GM19463 (cell line): ENCODE data around the gene SBNO2.
"Not testable (repeated sequence)": the region's sequence is repeated elsewhere in the genome, so short reads cannot be mapped to it uniquely, and the experiment has no call there.

ENCODE experiments used
- ATAC-seq: cut with Tn5 transposase; IDR thresholded peaks from one replicate; pipeline ENCODE4 v1.9.1; 2021; ENCODE audit warnings: mild to moderate bottlenecking, moderate library complexity; ENCODE audit not compliant: unreplicated experiment

Gene SBNO2

DNA sequence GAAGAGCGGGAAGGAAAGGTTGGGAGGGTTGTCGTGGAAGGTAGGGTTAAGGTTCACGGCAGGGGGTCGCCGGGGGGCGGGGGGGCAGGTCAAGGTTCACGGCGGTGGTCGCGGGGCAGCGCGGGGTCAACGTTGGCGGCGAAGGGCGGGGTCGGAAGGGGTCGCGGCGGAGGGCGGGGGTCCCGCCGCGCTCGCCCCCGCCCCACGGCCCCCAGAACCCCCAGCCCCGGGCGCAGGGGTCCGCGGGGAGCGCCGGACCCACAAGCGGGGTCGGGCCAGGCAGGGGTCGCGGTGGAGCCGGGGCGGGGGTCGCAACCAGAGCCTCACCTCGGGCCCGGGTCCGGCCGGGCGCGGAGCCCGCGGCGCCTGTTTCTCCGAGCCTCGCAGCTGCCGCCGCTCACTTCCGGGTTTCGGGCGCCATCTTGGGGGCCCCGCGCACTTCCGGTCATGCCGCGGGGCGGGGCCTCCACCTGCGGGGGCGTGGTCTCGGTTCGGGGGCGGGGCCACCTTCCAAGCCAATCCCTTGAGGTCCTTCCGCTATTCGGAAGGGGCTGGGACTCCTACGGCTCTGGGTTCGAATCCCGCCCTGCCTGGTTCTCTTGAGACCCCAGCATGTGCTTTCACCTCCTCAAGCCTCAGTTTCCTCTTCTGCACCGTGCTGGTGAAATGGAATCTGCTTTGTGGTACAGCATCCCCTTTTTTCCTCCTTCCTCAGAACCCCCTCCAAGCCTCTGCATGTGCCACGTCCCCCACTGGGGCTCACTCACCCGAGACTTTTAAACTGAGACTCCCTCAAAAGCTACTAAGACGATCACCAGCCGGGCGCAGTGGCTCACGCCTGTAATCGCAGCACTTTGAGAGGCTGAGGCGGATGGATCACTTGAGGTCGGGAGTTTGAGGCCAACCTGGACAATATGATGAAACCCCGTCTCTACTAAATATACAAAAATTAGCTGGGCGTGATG is at the start of gene SBNO2:
TSS of gene SBNO2 (minus strand) at position 424 of the 965 bp plus-strand sequence. CDS start 19,992 bp downstream, outside the sequence.
- no peak for ATAC-seq

DNA sequence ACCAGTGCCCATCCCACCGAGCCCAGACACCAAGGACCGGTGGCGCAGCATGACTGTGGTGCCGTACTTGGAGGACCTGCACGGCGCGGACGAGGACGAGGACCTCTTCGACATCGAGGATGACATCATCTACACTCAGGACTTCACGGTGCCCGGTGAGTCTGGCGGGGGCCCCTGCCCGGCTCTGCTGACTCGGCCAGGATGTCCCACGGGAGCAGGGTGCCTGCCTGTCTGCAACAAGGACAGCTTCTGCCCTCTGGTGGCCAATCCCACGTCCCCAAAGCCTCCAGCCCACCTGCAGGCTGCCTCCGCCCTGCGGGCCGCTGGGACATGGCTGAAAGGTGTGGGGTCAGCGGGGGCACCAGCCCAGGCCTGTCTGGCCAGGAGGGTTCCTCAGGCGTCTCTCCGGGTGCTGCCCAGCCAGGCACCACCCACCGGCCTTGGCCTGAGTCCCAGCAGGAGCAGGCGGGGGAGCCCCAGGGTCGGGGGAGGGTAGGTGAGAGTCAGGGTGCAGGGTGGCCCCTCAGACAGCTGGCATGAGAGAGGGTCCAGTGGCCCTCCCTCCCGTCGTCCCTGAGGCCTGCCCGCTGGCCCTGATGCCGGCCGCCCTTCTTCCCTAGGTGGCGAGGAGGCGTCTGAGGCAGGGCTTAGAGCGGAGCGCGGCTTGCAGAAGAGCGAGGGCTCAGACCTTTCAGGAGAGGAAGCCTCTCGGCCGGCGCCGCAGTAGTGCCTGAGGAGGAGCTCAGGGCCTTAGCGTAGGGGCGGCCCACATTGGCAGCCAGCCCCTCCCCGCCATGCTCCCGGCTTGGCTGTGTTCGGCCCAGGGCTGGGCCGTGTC is 49.2 kb upstream of the SBNO2 start:
- ATAC-seq, result no peak

- no peak for ATAC-seq
Observed at GRCh38 chr19:1222394-1222793, 48.3 kb upstream of the SBNO2 start.

DNA sequence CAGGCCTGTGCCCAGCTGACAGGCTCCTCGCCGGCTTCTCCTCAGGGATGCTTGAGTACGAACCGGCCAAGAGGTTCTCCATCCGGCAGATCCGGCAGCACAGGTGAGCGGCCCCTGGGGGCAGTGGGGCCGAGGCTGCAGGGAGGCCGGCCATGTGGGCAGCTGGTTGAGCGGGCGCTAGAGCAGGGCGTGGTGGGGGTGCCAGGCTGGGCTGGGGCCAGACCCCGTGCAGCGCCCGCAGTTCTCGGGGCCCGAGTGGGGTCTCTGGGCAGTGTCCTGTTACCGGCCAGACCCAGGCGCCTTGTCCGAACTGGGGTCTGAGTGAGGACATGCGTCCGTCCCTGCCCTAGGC is 47.8 kb upstream of the SBNO2 start:
- ATAC-seq, result no peak

- ATAC-seq, result no peak
Observed at GRCh38 chr19:1220976-1221903, 47.2 kb upstream of the SBNO2 start.

- no peak for ATAC-seq
Observed at GRCh38 chr19:1220477-1220930, 46.4 kb upstream of the SBNO2 start.

DNA sequence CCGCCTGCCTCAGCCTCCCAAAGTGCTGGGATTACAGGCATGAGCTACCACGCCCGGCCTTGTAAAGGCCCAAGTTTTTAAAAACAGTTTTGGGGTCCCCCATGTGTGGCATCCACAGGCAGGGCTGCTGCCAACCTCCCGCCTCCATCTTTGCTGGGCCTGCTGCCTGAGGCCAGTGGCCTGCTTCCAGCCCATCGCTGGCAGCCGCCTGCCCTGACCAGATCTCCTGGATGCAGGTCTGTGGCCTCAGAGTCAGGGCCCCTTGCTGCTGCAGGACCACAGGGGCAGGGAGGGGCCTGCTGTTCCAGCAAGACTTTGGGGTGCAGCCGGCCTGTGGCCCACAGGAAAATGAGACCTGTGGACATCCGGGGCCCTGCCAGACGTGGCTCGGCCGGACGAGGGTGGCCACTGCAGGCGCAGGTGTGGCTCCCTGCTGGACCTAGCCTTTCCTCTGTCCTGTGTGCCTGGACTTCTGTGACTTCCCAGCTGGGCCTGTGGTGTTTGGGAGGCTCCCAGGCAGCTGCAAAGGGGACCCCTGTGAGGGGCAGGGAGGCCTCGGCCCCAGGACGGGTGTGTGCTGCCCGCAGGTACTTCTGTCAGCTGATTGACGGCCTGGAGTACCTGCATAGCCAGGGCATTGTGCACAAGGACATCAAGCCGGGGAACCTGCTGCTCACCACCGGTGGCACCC is 45.9 kb upstream of the SBNO2 start:
- ATAC-seq, result no peak

- no peak for ATAC-seq
Observed at GRCh38 chr19:1218751-1219567, 44.9 kb upstream of the SBNO2 start.

DNA sequence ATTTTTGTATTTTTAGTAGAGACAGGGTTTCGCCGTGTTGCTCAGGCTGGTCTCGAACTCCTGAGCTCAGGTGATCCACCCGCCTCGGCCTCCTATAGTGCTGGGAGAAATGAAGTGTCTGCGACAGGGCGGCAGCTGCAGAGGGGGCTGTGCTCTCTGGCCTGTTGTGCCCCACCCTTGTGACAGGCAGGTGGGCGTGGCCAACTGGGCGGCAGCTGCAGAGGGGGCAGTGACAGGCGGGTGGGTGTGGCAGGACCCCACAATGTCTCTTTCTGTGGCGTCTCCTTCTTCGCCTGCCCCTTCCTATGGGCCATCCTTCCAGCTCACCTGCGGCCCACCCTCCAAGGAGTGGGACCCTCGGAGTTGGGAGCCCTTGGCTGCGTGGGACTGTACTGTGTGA is 43.3 kb upstream of the SBNO2 start:
- no peak for ATAC-seq

- no peak for ATAC-seq
Observed at GRCh38 chr19:1216756-1217155, 42.7 kb upstream of the SBNO2 start.

DNA sequence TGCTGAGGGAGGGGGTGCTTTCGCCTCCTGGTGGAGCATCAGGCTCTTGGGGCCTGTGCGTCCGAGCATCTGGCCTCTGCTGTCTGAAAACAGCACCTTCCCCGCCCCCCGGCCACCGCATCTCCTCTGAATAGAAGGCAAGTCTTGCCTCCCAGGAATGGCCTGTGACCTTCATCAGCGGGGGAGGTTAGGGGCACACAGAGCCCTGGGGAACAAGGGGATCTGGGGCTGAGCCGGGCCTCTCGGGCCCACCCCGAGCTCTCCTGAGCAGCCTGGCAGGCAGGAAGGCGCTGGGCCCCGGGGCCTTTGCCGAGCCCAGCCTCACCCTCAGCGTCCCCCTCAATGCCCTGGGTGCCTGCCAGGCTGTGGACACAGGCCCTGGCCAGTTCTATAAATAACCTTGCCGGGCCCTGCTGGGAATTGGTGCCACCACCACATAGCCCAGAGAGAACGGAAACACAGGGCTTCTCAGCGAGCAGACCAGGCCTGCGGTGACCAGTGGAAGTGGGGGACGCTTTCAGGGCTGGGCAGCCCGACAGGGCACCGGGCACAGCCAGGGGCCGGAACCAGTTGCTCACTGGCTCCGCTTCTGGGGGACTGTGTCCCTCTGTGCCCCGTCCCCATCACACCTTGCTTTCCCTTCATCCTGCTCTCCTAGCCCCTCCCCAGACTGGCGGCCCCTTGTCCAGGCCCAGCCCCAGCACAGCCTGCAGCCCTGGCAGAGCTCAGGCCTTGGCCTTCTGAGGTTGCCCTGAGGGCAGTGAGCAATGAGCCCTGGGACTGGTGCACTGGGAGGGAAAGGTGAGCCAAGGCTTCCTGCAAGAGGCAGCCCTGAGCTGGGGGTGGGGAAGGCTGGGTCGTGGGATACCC is 41.0 kb upstream of the SBNO2 start:
- ATAC-seq, result no peak

DNA sequence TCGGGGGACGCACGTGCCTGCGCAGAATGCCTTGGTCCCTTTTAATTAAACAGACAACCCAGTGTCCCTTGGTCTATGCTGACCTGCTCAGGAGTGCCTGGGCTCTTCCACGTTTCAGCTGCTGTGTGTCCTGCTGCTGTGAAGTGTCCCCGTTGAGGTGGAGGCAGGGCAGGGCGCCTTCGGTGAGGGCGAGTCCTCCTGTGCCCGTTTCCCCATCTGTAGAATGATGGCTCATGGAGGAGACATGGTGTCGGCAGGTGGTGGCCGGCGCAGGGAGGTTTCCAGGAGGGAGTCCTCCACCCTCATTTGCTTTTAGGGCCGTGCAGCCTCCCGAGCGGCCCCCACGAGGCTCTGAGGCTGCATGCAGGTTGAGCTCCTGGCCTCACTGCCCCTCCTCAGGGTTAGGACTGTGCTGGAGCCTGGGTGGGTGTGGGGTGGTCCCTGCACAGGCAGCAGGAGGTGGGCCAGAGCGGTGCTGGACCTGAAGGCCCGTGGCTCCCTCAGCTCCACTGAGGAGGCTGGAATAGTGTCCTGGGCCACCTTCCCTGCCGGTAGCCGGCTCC is 40.3 kb upstream of the SBNO2 start:
- ATAC-seq, result no peak

- ATAC-seq, result no peak
Observed at GRCh38 chr19:1213391-1214286, 39.6 kb upstream of the SBNO2 start.

DNA sequence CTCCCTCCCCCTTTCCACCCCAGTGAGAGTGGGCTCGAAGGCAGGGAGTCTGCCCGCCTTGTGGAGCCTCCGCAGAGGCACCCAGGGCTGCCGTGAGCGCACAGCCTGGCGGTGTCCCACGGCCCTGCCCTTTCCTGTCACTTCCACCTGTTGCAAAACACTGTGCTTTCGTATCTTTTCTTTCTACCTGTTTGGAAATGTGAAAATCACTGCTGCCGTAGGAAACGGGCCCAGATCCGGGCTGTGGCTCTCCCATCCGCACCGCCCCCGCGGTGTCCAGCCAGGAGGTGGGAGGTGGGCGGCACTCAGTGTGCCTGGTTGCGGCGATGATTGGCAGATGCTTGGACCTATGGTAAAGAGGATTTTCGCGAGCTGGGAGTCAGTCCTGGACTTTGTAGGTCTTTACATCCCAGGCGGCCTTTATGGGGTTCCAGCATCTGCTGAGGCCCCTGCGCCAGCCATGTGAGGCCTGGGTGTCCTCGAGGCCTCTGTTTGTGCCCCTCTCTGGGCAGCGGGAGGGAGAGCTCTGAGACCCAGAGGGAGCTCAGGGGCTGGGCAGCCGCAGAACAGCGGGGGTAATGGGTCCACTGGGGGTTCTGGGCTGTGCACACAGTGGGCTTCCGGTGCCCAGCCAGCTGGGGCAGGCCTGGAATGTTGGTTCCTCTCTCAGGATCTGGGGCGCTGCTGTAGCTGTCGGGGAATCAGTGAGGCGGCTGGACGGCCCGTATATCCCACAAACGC is 37.6 kb upstream of the SBNO2 start:
- no peak for ATAC-seq

- no peak for ATAC-seq
Observed at GRCh38 chr19:1210227-1210538, 36.1 kb upstream of the SBNO2 start.

DNA sequence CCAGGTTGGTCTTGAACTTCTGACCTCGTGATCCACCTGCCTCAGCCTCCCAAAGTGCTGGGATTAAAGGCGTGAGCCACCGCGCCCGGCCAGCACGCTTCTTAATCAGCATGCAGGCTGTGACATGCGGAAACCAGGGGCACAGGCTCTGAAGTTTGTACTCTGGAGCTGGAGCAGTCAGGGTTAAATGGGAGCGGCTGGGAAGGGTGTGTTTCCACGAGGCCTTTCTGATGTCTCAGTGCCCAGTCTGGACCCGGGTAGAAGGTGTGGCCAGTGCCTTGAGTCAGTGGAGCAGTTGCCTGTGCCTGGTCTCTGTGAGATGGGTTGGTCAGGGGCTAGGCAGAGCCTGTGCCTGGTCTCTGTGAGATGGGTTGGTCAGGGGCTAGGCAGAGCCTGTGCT is 34.8 kb upstream of the SBNO2 start:
- ATAC-seq, result not testable (repeated sequence)
